HG03342 (cell line): Measurements from ENCODE around the gene RAB40B.

Source experiments
- ATAC-seq: cut with Tn5 transposase; IDR thresholded peaks from one replicate; pipeline ENCODE4 v1.9.1; 2021; ENCODE audit warnings: mild to moderate bottlenecking, moderate library complexity; ENCODE audit not compliant: unreplicated experiment

Gene RAB40B

GRCh38 chr17:82692268-82692667 lies 6.2 kb downstream of the RAB40B start:
- ATAC-seq, result no peak

- ATAC-seq, result no peak
Observed at GRCh38 chr17:82691714-82692113, 6.8 kb downstream of the RAB40B start.

- ATAC-seq, result no peak
Observed at GRCh38 chr17:82690786-82691489, 7.6 kb downstream of the RAB40B start.

- no peak for ATAC-seq
Observed at GRCh38 chr17:82689077-82689476, 9.4 kb downstream of the RAB40B start.

DNA sequence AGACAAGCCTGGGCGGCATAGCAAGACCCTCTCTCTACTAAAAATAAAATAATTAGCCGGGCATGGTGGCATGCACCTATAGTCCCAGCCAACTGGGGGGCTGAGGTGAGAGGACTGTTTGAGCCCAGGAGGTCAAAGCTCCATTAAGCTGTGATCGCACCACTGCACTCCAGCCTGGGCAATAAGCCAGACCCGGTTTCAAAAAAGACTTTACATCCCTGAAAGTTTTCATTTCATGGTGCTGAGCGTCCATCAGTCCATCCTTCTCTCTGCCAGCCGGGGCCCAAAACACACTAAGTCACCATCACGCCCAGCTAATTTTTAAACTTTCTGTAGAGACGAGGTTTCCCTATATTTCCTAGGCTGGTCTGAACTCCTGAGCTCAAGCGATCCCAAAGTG lies 10.6 kb downstream of the RAB40B start:
- ATAC-seq, result no peak

- no peak for ATAC-seq
Observed at GRCh38 chr17:82687375-82687861, 11.1 kb downstream of the RAB40B start.

DNA sequence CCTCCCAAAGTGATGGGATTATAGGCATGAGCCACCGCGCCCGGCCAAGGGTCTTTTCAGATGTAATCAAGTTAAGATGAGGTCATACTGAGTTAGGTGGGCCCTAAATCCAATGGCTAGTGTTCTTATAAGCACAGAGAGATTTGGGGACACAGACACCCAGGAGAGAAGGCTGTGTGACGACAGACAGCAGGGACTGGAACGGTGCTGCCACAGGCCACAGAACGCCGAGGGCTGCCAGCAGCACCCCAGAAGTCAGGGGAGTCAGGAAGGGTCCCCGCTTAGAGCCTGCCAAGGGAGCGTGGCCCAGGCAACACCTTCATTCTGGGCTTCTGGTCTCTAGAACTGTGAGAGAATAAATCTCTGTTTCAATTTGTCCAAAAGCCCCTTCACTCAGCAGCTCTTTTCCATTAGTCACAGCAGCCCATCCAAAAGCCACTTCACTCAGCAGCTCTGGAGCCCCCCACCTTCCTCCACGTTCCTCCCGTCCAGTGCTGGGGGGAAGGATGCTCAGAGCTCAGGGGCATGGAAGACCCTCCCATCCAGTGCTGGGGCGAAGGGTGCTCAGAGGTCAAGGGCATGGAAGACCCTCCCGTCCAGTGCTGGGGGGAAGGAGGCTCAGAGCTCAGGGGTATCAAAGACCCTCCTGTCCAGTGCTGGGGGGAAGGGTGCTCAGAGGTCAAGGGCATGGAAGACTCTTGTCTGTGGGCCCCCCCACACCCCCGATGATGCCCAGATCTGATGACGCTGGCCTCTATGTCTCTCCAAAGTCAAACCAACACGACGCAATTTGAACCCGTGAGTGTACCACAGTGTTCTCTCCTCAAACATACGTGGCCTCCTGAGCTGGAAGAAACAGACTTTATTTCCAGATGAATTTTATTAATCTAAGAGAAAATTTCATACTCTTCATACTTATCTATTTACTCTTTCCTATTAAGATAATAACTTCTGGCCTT lies 11.9 kb downstream of the RAB40B start:
- no peak for ATAC-seq

DNA sequence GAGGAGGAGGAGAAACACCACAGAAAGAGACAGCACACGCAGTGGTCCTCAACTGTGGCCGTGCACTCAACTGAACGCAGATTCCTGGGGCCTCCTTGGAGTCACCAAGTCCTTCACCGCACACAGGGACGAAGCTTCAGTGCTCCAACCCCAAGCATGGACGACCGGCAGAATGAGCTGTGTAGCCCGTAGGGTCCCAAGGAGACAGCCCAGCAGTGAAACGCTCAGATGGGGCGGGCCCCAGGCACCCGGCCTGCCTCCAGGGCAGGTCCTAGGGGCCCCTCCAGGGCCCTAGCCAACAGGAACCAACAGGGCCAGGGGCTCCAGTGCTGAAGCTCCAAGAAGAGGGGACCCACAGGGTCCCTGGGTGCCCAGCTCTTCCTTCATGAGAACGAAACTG lies 13.2 kb downstream of the RAB40B start:
- ATAC-seq, result no peak

- ATAC-seq, result no peak
Observed at GRCh38 chr17:82684228-82684841, 14.2 kb downstream of the RAB40B start.

DNA sequence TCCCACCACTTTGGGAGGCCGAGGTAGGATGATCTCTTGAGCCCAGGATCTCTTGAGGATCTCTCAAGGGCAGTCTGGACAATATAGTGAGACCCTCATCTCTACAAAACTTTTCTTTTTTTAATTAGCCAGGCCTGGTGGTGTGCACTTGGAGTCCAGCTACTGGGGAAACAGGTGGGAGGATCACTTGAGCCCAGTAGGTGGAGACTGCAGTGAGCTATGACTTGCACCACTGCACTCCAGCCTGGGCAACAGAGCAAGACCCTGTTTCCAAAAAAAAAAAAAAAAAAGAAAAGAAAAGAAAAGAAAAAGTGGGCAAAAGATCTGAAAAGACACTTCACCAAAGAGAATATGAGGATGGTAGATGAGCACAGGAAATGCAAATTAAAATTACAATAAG lies 15.0 kb downstream of the RAB40B start:
- ATAC-seq, result no peak

DNA sequence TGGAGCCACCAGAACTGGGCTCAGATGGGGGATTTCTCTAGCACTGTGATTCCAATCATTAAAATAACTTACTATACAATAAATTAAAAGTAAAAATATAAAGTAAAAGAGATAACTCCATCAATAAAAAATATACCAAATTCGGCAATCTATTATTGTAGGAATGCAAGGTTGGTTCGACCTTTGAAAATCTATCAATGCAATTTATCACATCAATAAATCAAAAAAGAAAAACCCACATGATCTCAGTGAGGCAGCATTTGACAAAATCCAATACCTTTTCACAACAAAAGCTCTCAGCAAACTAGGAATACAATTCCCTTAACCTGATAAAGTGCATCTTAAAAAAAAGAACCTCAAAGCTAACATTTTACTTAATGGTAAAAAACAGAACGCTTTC lies 17.0 kb downstream of the RAB40B start:
- no peak for ATAC-seq

GRCh38 chr17:82679586-82680465 lies 18.7 kb downstream of the RAB40B start:
- ATAC-seq, result no peak

GRCh38 chr17:82678265-82678891 lies 20.1 kb downstream of the RAB40B start:
- no peak for ATAC-seq

DNA sequence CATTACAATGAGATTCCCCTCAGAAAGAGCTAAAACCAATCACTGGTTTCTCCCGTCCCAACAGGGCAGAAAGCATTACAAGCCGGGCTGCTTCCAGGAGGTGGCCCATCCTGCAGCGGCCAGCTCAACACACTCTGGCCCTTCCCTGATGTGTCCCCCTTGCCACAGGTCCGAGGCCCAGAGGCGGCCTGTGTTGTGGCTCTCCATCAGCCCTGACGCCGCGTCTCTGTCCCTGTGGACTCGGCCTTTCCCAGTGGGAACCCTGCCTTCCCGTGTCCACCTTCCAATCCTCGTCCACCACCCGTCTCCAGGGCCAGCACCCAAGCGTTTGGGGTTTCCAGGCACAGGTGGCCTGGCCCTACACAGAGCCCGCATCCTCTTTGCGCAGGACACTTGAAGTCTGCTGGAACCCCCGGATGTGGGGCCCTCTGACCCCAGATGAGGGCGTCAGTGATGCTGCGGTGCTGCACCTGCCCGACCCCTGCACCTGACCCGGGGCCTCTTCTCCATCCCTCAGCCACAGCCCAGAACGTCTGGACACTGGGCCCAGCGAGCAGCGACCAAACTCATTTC lies 21.1 kb downstream of the RAB40B start:
- no peak for ATAC-seq

GRCh38 chr17:82675476-82676245 lies 22.8 kb downstream of the RAB40B start:
- no peak for ATAC-seq

DNA sequence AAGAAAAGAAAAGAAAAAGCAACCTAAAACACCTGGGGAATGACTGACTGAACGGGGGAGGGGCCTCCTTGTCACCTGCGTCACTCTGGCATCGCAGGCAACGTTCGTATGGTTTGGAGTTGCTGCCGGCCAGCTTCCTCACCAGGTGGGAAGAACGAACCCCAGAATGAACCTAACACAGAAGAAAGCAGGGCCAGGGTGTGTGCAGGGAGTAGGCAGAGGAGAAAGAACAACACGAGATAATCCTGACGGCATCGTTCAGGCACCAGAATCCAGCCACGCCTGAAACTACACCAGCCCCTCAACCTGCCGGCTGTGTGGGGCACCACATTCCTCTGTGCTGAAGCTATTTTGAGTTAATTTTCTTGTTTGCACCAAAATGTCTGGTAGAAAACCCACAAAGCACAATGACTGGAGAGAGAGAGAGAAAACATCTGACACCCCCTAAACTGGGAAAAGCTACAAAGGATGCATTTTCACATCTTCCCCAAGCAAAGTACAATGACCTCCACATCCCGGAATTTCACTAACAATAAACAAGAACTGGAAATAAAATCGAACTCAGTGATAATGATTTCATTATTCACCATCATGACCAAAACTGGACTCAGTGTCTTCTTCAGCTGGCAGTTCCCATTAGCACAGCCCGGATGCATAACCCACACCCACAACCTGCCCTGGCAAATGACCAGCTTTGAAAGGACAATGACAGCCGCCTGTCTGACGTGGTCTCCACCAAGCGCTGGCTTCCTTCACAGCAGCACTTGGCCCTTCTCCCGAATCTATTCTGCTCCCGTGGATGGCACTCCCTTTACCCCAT lies 23.6 kb downstream of the RAB40B start:
- no peak for ATAC-seq

DNA sequence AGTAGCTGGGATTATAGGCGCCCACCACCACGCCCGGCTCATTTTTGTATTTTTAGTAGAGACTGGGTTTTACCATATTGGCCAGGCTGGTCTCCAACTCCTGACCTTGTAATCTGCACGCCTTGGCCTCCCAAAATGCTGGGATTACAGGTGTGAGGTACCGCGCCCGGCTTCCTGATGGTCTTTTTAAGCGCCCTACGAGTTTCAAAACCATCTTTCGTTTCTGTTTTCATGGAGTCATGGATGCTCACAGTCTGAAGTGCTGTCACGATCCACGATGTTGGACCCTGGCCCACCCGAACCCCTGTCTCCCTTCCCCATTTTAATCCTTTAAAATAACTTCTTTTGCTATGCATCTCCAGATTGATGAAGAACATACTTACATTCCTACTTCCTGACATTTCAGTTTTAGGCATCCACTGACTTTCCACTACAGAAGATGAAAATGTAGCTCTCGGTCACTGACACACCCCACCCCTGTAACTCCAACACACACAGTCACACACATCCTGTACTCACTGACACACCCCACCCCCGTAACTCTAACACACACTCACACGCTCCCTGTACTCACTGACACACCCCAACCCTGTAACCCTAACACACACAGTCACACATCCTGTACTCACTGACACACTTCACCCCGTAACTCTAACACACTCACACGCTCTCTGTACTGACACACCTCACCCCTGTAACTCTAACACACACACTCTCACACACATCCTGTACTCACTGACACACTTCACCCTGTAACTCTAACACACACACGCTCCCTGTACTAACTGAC lies 27.6 kb downstream of the RAB40B start:
- ATAC-seq, result no peak
